Measurements from ENCODE around the gene PPFIA2.

Gene PPFIA2

GRCh38 chr12:81347404-81347803 is 411.7 kb downstream of the PPFIA2 start:
- DNase-seq (ENCODE audit: low read depth in 2 of 2) = no peak

- no peak for DNase-seq (ENCODE audit: low read depth in 2 of 2)
Observed at GRCh38 chr12:81340910-81341309, 418.2 kb downstream of the PPFIA2 start.

- DNase-seq (ENCODE audit: low read depth in 2 of 2) = no peak
Observed at GRCh38 chr12:81339071-81339470, 420.1 kb downstream of the PPFIA2 start.

GRCh38 chr12:81337886-81338285 is 421.3 kb downstream of the PPFIA2 start:
- DNase-seq (ENCODE audit: low read depth in 2 of 2) = no peak

- DNase-seq (ENCODE audit: low read depth in 2 of 2) = no peak
Observed at GRCh38 chr12:81333812-81334211, 425.3 kb downstream of the PPFIA2 start.

GRCh38 chr12:81332054-81332453 is 427.1 kb downstream of the PPFIA2 start:
- no peak for DNase-seq (ENCODE audit: low read depth in 2 of 2)

- no peak for DNase-seq (ENCODE audit: low read depth in 2 of 2)
Observed at GRCh38 chr12:81330480-81330879, 428.7 kb downstream of the PPFIA2 start.

GRCh38 chr12:81329085-81329484 is 430.1 kb downstream of the PPFIA2 start:
- no peak for DNase-seq (ENCODE audit: low read depth in 2 of 2)

GRCh38 chr12:81327425-81327824 is 431.7 kb downstream of the PPFIA2 start:
- no peak for DNase-seq (ENCODE audit: low read depth in 2 of 2)

GRCh38 chr12:81325086-81325485 is 434.1 kb downstream of the PPFIA2 start:
- DNase-seq (ENCODE audit: low read depth in 2 of 2) = no peak

- DNase-seq (ENCODE audit: low read depth in 2 of 2) = no peak
Observed at GRCh38 chr12:81314903-81315531, 444.1 kb downstream of the PPFIA2 start.

GRCh38 chr12:81303935-81304334 is 455.2 kb downstream of the PPFIA2 start:
- no peak for DNase-seq (ENCODE audit: low read depth in 2 of 2)

- no peak for DNase-seq (ENCODE audit: low read depth in 2 of 2)
Observed at GRCh38 chr12:81300454-81300853, 458.7 kb downstream of the PPFIA2 start.

- no peak for DNase-seq (ENCODE audit: low read depth in 2 of 2)
Observed at GRCh38 chr12:81297601-81298000, 461.5 kb downstream of the PPFIA2 start.

- DNase-seq (ENCODE audit: low read depth in 2 of 2) = no peak
Observed at GRCh38 chr12:81296556-81297305, 462.4 kb downstream of the PPFIA2 start.

- DNase-seq (ENCODE audit: low read depth in 2 of 2) = no peak
Observed at GRCh38 chr12:81295251-81295650, 463.9 kb downstream of the PPFIA2 start.

GRCh38 chr12:81294325-81295190 is 464.6 kb downstream of the PPFIA2 start:
- DNase-seq (ENCODE audit: low read depth in 2 of 2) = no peak

GRCh38 chr12:81288651-81289050 is 470.5 kb downstream of the PPFIA2 start:
- no peak for DNase-seq (ENCODE audit: low read depth in 2 of 2)

GRCh38 chr12:81284137-81284536 is 475.0 kb downstream of the PPFIA2 start:
- no peak for DNase-seq (ENCODE audit: low read depth in 2 of 2)

- DNase-seq (ENCODE audit: low read depth in 2 of 2) = no peak
Observed at GRCh38 chr12:81274637-81275529, 484.3 kb downstream of the PPFIA2 start.

GRCh38 chr12:81270385-81270784 is 488.8 kb downstream of the PPFIA2 start:
- no peak for DNase-seq (ENCODE audit: low read depth in 2 of 2)

- no peak for DNase-seq (ENCODE audit: low read depth in 2 of 2)
Observed at GRCh38 chr12:81263072-81263471, 496.1 kb downstream of the PPFIA2 start.

All from activated CD4-positive, alpha-beta T cell treated with anti-CD3 and anti-CD28 coated beads for 24 hours (primary cell).